ENCODE data around the gene NDUFA6. TPM values are rescaled to one million over a fixed set of nuclear protein-coding genes. Genes with fewer than 3 reads are reported as not detected.

The NDUFA6 gene
- total RNA-seq, 1 donor from 2014 or later = 73.6 TPM

GRCh38 chr22:42086051-42086450, 4.5 kb downstream of the NDUFA6 start:
- Mint-ChIP-seq H3K9me3 (no peaks in the 10 kb centered on the region), H3K4me3 (no peak overlapping the region), H3K27me3 (no peaks in the 10 kb centered on the region), H3K27ac (no peak overlapping the region), H3K36me3 (ENCODE audit: low read depth) (peaks cover 71% of the 10 kb centered on the region), H3K4me1 (peaks cover 43% of the 10 kb centered on the region)
- intact Hi-C loops (cut with micrococcal nuclease) = loop anchor here (10.0 kb wide), 1 partner anchor 281 kb away; the partner anchor contains the start of gene CCDC134
- no peak for DNase-seq
- TF ChIP-seq CTCF (IDR thresholded peaks at IDR 0.05) = no peak
- ATAC-seq (ENCODE audit: low read depth) = no peak
- POLR2A ChIA-PET = interaction anchor here (0.8 kb wide), 1 partner anchor 1584 kb away, joined by 5 read pairs; no protein-coding TSS in a partner anchor
- CTCF ChIA-PET = no interaction called here

- no peak for DNase-seq
- Mint-ChIP-seq H3K27ac (peak overlapping the region; percentile 50), H3K4me3 (no peak overlapping the region), H3K9me3 (no peaks in the 10 kb centered on the region), H3K4me1 (peaks cover 45% of the 10 kb centered on the region), H3K36me3 (ENCODE audit: low read depth) (peaks cover 71% of the 10 kb centered on the region), H3K27me3 (no peaks in the 10 kb centered on the region)
- ChIA-PET CTCF (interaction anchor here (1.6 kb wide), 1 partner anchor 133 kb away, joined by 3 read pairs; the partner anchor contains the start of gene SMIM45), POLR2A (interaction anchor here (0.7 kb wide), 1 partner anchor 10 kb away, joined by 4 read pairs; no protein-coding TSS in a partner anchor)
- TF ChIP-seq CTCF (IDR thresholded peaks at IDR 0.05) = no peak
- no peak for ATAC-seq (ENCODE audit: low read depth)
- intact Hi-C loops (cut with micrococcal nuclease) = loop anchor here (10.0 kb wide), 1 partner anchor 280 kb away; the partner anchor contains the start of gene CCDC134
Observed at GRCh38 chr22:42084874-42085273, 5.7 kb downstream of the NDUFA6 start.

GRCh38 chr22:42083119-42083518, 7.5 kb downstream of the NDUFA6 start:
- H3K27me3 Mint-ChIP-seq = no peaks in the 10 kb centered on the region
- CTCF ChIA-PET = no interaction called here
- H3K4me3 Mint-ChIP-seq = no peak overlapping the region
- H3K9me3 Mint-ChIP-seq = no peaks in the 10 kb centered on the region
- POLR2A ChIA-PET = interaction anchor here (0.6 kb wide), 2 partner anchors 317 to 1947 kb away, joined by 4 to 5 read pairs; no protein-coding TSS in a partner anchor
- peaks cover 41% of the 10 kb centered on the region for H3K4me1 Mint-ChIP-seq
- DNase-seq = no peak
- intact Hi-C loops (cut with micrococcal nuclease) = loop anchor here (10.0 kb wide), 1 partner anchor 278 kb away; the partner anchor contains the start of gene CCDC134
- no peak for TF ChIP-seq CTCF (IDR thresholded peaks at IDR 0.05)
- ATAC-seq (ENCODE audit: low read depth) = no peak
- peaks cover 62% of the 10 kb centered on the region for H3K36me3 Mint-ChIP-seq (ENCODE audit: low read depth)
- H3K27ac Mint-ChIP-seq = no peak overlapping the region

- no peak for TF ChIP-seq CTCF (IDR thresholded peaks at IDR 0.05)
- peaks cover 41% of the 10 kb centered on the region for H3K36me3 Mint-ChIP-seq (ENCODE audit: low read depth)
- ATAC-seq (ENCODE audit: low read depth) = no peak
- intact Hi-C loops (cut with micrococcal nuclease) = loop anchor here (1.0 to 10.0 kb wide), 2 partner anchors 10 to 275 kb away; partner anchors contain the start of genes CCDC134 and NDUFA6
- DNase-seq = no peak
- H3K27me3 Mint-ChIP-seq = no peaks in the 10 kb centered on the region
- POLR2A ChIA-PET = interaction anchor here (0.6 to 4.3 kb wide), 20 partner anchors 9 to 930 kb away, joined by 3 to 174 read pairs (median 6); partner anchors contain the start of genes CENPM, NAGA, NDUFA6 and POLDIP3
- H3K9me3 Mint-ChIP-seq = no peaks in the 10 kb centered on the region
- peak overlapping the region; percentile 97 for H3K27ac Mint-ChIP-seq
- peak overlapping the region; percentile 95 for H3K4me3 Mint-ChIP-seq
- H3K4me1 Mint-ChIP-seq = peaks cover 35% of the 10 kb centered on the region
- CTCF ChIA-PET = interaction anchor here (1.1 to 3.2 kb wide), 2 partner anchors 10 to 112 kb away, joined by 3 to 17 read pairs; partner anchors contain the start of gene NDUFA6
Observed at GRCh38 chr22:42080287-42080686, 10.3 kb downstream of the NDUFA6 start.
